HEK293 (cell line): ENCODE data around the gene SNX21.

Source experiments
- CTCF ChIA-PET: fragments of 350-600 bp; formaldehyde crosslinking; extraction: SDS; loops from one replicate; lab custom pipeline; 2021; ENCODE audit warnings: antibody characterized with exemption; lab: Yijun Ruan, JAX
- POLR2A ChIA-PET: fragments of 300-600 bp; formaldehyde crosslinking; extraction: SDS; loops from one replicate; lab custom pipeline; 2020; ENCODE audit warnings: antibody characterized with exemption, inconsistent platforms; lab: Yijun Ruan, JAX
- H3K27ac ChIP-seq: fragments of 200-500 bp; sonication (Bioruptor generic); 2 replicates; pipeline ENCODE4 v1.5.1; 2014; ENCODE audit warnings: low read depth, low read length, control low read depth, inconsistent platforms; ENCODE audit errors: extremely low read depth
- H3K36me3 ChIP-seq, 2 experiments: fragments of 200-500 bp in 1 of 2; sonication (Bioruptor generic) in 1 of 2; 1 replicate in 1 of 2; 2 replicates in 1 of 2; pipeline ENCODE4 v1.5.1; 2014 to 2017; ENCODE audit warnings: inconsistent platforms in 2 of 2, low read length in 2 of 2; ENCODE audit not compliant: control insufficient read depth in 2 of 2, insufficient read depth in 1 of 2
- H3K4me1 ChIP-seq: fragments of 200-500 bp; sonication (Bioruptor generic); 2 replicates; pipeline ENCODE4 v1.5.1; 2014; ENCODE audit warnings: mild to moderate bottlenecking, low read length, inconsistent platforms; ENCODE audit not compliant: control insufficient read depth, insufficient read depth
- H3K4me3 ChIP-seq: 2 replicates; pipeline ENCODE4 v1.5.1; 2011; ENCODE audit warnings: low read depth, mild to moderate bottlenecking, control low read depth, low read length, moderate library complexity
- H3K9me3 ChIP-seq: fragments of 200-500 bp; sonication (Bioruptor generic); 2 replicates; pipeline ENCODE4 v1.5.1; 2014; ENCODE audit warnings: low read depth, low read length, inconsistent platforms; ENCODE audit not compliant: control insufficient read depth, insufficient read depth
- GLIS1 ChIP-seq: fragments of 450-650 bp; formaldehyde crosslinking; IDR thresholded peaks from 2 replicates; pipeline ENCODE4 v1.5.1; 2016; ENCODE audit warnings: missing biosample characterization, missing genetic modification characterization
- GLIS2 ChIP-seq: fragments of 450-650 bp; formaldehyde crosslinking; IDR thresholded peaks from 2 replicates; pipeline ENCODE4 v1.5.1; 2016; ENCODE audit warnings: missing biosample characterization, missing genetic modification characterization
- IKZF3 ChIP-seq: fragments of 450-650 bp; IDR thresholded peaks from 2 replicates; pipeline ENCODE4 v1.5.0; 2018; ENCODE audit warnings: missing biosample characterization, mild to moderate bottlenecking, missing genetic modification characterization, moderate library complexity
- KLF10 ChIP-seq: fragments of 450-650 bp; IDR thresholded peaks from 2 replicates; pipeline ENCODE4 v1.5.1; 2018; ENCODE audit warnings: missing biosample characterization, mild to moderate bottlenecking, missing genetic modification characterization
- OSR2 ChIP-seq: fragments of 450-650 bp; formaldehyde crosslinking; IDR thresholded peaks from 2 replicates; pipeline ENCODE4 v1.5.1; 2016; ENCODE audit warnings: missing biosample characterization, missing genetic modification characterization
- YY1 ChIP-seq: fragments of 450-650 bp; formaldehyde crosslinking; IDR thresholded peaks from 2 replicates; pipeline ENCODE4 v1.5.1; 2018; ENCODE audit warnings: missing biosample characterization, missing genetic modification characterization
- ZBTB17 ChIP-seq: fragments of 450-650 bp; formaldehyde crosslinking; IDR thresholded peaks from 2 replicates; pipeline ENCODE4 v1.5.1; 2016; ENCODE audit warnings: missing biosample characterization, missing genetic modification characterization
- ZBTB21 ChIP-seq: fragments of 450-650 bp; formaldehyde crosslinking; IDR thresholded peaks from 2 replicates; pipeline ENCODE4 v1.5.1; 2017; ENCODE audit warnings: missing biosample characterization, missing genetic modification characterization
- ZIC2 ChIP-seq: fragments of 450-650 bp; formaldehyde crosslinking; IDR thresholded peaks from 2 replicates; pipeline ENCODE4 v1.5.1; 2016; ENCODE audit warnings: missing biosample characterization, missing genetic modification characterization
- ZNF24 ChIP-seq: fragments of 450-650 bp; formaldehyde crosslinking; IDR thresholded peaks from 2 replicates; pipeline ENCODE4 v1.5.1; 2016; ENCODE audit warnings: missing biosample characterization, missing genetic modification characterization
- ZNF350 ChIP-seq: fragments of 450-650 bp; formaldehyde crosslinking; IDR thresholded peaks from 2 replicates; pipeline ENCODE4 v1.5.0; 2017; ENCODE audit warnings: missing biosample characterization, mild to moderate bottlenecking, missing genetic modification characterization
- ZNF37A ChIP-seq: fragments of 450-650 bp; IDR thresholded peaks from 2 replicates; pipeline ENCODE4 v1.5.1; 2018; ENCODE audit warnings: missing biosample characterization, missing genetic modification characterization
- ZNF404 ChIP-seq: fragments of 450-650 bp; formaldehyde crosslinking; IDR thresholded peaks from 2 replicates; pipeline ENCODE4 v1.5.1; 2017; ENCODE audit warnings: missing biosample characterization, missing genetic modification characterization
- ZNF530 ChIP-seq: fragments of 450-650 bp; formaldehyde crosslinking; IDR thresholded peaks from 2 replicates; pipeline ENCODE4 v1.5.1; 2016; ENCODE audit warnings: low read depth, missing biosample characterization, missing genetic modification characterization
- ZNF600 ChIP-seq: fragments of 450-650 bp; formaldehyde crosslinking; IDR thresholded peaks from 2 replicates; pipeline ENCODE4 v1.5.1; 2016; ENCODE audit warnings: missing biosample characterization, missing genetic modification characterization
- TF ChIP-seq, protein P1 (sequence below): fragments of 450-650 bp; formaldehyde crosslinking; IDR thresholded peaks from 2 replicates; pipeline ENCODE4 v1.5.0; 2017; ENCODE audit warnings: missing biosample characterization, missing genetic modification characterization, borderline replicate concordance
- TF ChIP-seq, protein P2 (sequence below): fragments of 450-650 bp; formaldehyde crosslinking; IDR thresholded peaks from 2 replicates; pipeline ENCODE4 v1.5.1; 2016; ENCODE audit warnings: missing biosample characterization, missing genetic modification characterization, borderline replicate concordance
- TF ChIP-seq, protein P3 (sequence below): fragments of 450-650 bp; formaldehyde crosslinking; IDR thresholded peaks from 2 replicates; pipeline ENCODE4 v1.5.1; 2016; ENCODE audit warnings: missing biosample characterization, missing genetic modification characterization

The SNX21 gene

DNA sequence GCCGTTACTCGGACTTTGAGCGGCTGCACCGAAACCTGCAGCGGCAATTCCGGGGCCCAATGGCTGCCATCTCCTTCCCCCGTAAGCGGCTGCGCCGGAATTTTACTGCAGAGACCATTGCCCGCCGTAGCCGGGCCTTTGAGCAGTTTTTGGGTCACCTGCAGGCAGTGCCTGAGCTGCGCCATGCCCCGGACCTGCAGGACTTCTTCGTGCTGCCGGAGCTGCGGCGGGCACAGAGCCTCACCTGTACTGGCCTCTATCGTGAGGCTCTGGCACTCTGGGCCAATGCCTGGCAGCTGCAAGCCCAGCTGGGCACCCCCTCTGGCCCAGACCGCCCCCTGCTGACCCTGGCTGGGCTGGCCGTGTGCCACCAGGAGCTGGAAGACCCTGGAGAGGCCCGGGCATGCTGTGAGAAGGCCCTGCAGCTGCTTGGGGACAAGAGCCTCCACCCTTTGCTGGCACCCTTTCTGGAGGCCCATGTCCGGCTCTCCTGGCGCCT, 7.2 kb downstream of the SNX21 start:
- TF ChIP-seq YY1 (tag by site-specific recombination) (no peak), ZIC2 (tag by site-specific recombination) (peak; percentile 67), ZNF24 (tag by site-specific recombination) (no peak), ZNF404 (tag by site-specific recombination) (no peak), ZNF37A (tag by site-specific recombination) (no peak), ZBTB17 (tag by site-specific recombination) (no peak), ZNF350 (no peak), ZNF600 (tag by site-specific recombination) (peak; percentile 46; the same call in 1 of the 2 replicates), IKZF3 (no peak), ZNF530 (tag by site-specific recombination) (no peak)
- TF ChIP-seq, protein P1, sequence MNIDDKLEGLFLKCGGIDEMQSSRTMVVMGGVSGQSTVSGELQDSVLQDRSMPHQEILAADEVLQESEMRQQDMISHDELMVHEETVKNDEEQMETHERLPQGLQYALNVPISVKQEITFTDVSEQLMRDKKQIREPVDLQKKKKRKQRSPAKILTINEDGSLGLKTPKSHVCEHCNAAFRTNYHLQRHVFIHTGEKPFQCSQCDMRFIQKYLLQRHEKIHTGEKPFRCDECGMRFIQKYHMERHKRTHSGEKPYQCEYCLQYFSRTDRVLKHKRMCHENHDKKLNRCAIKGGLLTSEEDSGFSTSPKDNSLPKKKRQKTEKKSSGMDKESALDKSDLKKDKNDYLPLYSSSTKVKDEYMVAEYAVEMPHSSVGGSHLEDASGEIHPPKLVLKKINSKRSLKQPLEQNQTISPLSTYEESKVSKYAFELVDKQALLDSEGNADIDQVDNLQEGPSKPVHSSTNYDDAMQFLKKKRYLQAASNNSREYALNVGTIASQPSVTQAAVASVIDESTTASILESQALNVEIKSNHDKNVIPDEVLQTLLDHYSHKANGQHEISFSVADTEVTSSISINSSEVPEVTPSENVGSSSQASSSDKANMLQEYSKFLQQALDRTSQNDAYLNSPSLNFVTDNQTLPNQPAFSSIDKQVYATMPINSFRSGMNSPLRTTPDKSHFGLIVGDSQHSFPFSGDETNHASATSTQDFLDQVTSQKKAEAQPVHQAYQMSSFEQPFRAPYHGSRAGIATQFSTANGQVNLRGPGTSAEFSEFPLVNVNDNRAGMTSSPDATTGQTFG (tag by site-specific recombination), result no peak
- TF ChIP-seq, protein P2, sequence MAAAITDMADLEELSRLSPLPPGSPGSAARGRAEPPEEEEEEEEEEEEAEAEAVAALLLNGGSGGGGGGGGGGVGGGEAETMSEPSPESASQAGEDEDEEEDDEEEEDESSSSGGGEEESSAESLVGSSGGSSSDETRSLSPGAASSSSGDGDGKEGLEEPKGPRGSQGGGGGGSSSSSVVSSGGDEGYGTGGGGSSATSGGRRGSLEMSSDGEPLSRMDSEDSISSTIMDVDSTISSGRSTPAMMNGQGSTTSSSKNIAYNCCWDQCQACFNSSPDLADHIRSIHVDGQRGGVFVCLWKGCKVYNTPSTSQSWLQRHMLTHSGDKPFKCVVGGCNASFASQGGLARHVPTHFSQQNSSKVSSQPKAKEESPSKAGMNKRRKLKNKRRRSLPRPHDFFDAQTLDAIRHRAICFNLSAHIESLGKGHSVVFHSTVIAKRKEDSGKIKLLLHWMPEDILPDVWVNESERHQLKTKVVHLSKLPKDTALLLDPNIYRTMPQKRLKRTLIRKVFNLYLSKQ (tag by site-specific recombination), result no peak
- Histone ChIP-seq H3K27ac (no peak overlapping the region), H3K4me3 (no peak overlapping the region), H3K36me3 (peaks cover 2 to 64% of the 10 kb centered on the region in 2 experiments; a peak in 2 of 3 replicates), H3K4me1 (no peaks in the 10 kb centered on the region), H3K9me3 (no peaks in the 10 kb centered on the region)
- ChIA-PET CTCF (interaction anchor here (0.7 kb wide), 1 partner anchor 42 kb away, joined by 3 read pairs; no protein-coding TSS in a partner anchor), POLR2A (interaction anchor here (0.6 kb wide), 1 partner anchor 12 kb away, joined by 3 read pairs; no protein-coding TSS in a partner anchor)

DNA sequence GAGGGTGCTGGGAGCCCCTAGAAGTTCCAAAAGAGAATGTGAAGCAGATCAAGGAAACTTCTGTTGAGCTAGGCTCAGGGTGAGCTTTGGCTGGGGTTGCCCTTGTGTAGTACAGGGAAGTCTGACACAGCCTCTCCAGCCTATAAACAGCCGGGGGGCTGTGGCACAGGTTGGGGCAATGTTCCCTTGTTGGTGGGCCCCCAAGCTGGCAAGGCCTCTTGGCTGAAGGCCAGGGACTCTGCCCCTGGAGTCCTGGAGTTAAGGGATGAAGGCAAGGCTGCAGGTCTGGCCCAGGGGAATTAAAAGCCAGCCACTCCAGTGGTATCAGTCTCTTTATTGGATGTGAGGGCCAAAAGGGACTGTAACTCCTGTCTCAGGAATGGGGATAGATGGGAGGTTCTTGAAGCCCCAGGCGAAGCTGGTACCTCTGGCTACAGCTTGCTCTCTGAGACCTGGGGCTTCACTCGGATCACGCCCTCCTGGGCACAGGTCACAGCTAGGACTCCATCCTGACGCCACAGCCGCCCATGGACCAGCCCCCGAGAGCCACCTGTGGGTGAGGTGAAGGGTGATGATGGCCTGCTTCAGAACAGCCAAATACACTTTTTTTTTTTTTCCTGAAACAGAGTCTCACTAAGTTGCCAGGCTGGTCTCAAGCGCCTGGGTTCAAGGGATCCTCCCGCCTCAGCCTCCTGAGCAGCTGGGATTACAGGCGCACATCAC, 8.0 kb downstream of the SNX21 start:
- H3K4me3 ChIP-seq, result no peak overlapping the region
- ChIA-PET POLR2A (interaction anchor here (0.6 to 1.3 kb wide), 5 partner anchors 11 to 93 kb away, joined by 3 to 4 read pairs (median 3); partner anchors contain the start of gene PCIF1), CTCF (no interaction called here)
- no peaks in the 10 kb centered on the region for H3K9me3 ChIP-seq
- H3K4me1 ChIP-seq, result no peaks in the 10 kb centered on the region
- H3K27ac ChIP-seq, result no peak overlapping the region
- peaks cover 5 to 70% of the 10 kb centered on the region in 2 experiments; a peak in 2 of 3 replicates for H3K36me3 ChIP-seq
- TF ChIP-seq GLIS1 (tag by site-specific recombination) (peak; percentile 69), GLIS2 (tag by site-specific recombination) (peak; percentile 31; the same call in 1 of the 2 replicates), KLF10 (no peak), OSR2 (tag by site-specific recombination) (no peak), ZBTB21 (tag by site-specific recombination) (no peak)
- TF ChIP-seq, protein P3, sequence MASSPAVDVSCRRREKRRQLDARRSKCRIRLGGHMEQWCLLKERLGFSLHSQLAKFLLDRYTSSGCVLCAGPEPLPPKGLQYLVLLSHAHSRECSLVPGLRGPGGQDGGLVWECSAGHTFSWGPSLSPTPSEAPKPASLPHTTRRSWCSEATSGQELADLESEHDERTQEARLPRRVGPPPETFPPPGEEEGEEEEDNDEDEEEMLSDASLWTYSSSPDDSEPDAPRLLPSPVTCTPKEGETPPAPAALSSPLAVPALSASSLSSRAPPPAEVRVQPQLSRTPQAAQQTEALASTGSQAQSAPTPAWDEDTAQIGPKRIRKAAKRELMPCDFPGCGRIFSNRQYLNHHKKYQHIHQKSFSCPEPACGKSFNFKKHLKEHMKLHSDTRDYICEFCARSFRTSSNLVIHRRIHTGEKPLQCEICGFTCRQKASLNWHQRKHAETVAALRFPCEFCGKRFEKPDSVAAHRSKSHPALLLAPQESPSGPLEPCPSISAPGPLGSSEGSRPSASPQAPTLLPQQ (tag by site-specific recombination), result peak; percentile 75
